D341Med (cell line): ENCODE data around the gene XKR3.
"Not testable (repeated sequence)": the region's sequence is repeated elsewhere in the genome, so short reads cannot be mapped to it uniquely, and the experiment has no call there.

Experiments used
- DNase-seq: peaks from one replicate; pipeline ENCODE4 v3.0.0; 2012; ENCODE audit warnings: low spot score

The XKR3 gene

DNA sequence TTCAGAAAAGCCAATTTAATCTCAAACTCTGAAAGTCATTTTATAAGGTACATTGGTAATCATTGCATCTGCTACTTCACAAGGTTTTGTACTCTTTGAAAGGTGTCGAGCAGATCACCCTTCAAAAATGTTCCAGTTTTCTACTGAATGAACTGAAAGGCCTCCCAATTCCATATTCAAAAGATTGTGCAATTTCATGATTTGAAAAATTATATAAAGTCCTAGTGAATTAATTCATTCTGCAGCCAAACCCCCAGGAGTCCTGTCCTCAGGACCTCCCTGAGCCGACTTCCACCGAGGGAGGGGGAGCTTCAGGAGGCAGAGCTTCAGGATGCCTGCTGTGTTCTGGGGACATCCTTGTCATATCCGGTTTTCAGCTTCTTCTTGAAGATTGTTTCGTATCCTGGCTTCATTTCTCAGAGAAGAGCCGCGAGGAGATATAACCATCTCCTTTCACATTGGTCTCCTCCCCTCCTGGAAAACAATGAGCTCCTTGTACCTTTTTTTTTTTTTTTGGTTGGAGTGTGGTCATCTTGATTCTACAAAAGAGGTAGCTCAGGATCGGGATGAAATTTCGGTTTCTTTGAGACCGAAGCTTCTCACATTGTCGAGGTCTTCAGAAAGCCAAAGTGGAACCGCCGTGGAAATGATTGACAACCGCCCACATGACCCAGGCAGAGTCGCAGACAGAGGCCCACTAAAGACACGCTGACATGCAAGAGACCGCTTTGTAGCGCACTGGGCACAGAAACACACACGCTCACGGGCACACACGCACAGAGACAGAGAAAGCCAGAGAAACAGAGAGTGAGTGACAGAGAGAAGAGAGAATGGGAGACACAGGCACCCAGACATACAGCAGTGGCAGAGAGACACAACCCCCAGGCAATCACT lies 77.7 kb downstream of the XKR3 start:
- not testable (repeated sequence) for DNase-seq

DNA sequence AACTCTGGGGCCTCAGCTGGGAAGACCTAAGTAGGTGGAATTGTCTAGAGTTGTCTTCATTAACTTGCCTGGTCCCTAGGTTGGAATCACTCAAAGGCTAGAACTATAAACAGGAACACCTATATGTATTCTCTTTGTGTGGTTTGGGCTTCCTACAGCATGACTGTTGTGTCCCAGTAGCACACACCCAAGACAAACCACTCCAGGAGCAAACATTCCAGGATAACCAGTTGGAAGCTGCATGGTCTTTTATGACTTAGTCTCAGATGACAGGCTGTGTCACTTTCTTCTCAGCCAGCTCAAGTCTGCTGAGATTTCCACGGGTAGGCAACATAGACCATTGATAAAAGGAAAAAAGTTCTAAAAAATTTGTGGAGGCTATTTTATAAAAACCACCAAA lies 90.9 kb downstream of the XKR3 start:
- DNase-seq: not testable (repeated sequence)
